GM18511 (cell line): ENCODE data around the gene ALK.

Experiments
- ATAC-seq: cut with Tn5 transposase; IDR thresholded peaks from one replicate; pipeline ENCODE4 v1.9.1; 2021; ENCODE audit warnings: mild to moderate bottlenecking, moderate library complexity; ENCODE audit not compliant: unreplicated experiment

Gene ALK

GRCh38 chr2:29469516-29469915 lies 451.9 kb downstream of the ALK start:
- no peak for ATAC-seq

GRCh38 chr2:29463181-29463900 lies 458.0 kb downstream of the ALK start:
- no peak for ATAC-seq

- no peak for ATAC-seq
Observed at GRCh38 chr2:29462293-29462692, 459.1 kb downstream of the ALK start.

- no peak for ATAC-seq
Observed at GRCh38 chr2:29460190-29460589, 461.2 kb downstream of the ALK start.

GRCh38 chr2:29459445-29460179 lies 461.8 kb downstream of the ALK start:
- no peak for ATAC-seq

- ATAC-seq, result no peak
Observed at GRCh38 chr2:29456429-29456828, 465.0 kb downstream of the ALK start.

- no peak for ATAC-seq
Observed at GRCh38 chr2:29455200-29455860, 466.1 kb downstream of the ALK start.

- no peak for ATAC-seq
Observed at GRCh38 chr2:29452036-29452435, 469.4 kb downstream of the ALK start.

- no peak for ATAC-seq
Observed at GRCh38 chr2:29450596-29451222, 470.7 kb downstream of the ALK start.

- no peak for ATAC-seq
Observed at GRCh38 chr2:29449499-29449898, 471.9 kb downstream of the ALK start.

- no peak for ATAC-seq
Observed at GRCh38 chr2:29448096-29448688, 473.2 kb downstream of the ALK start.

- no peak for ATAC-seq
Observed at GRCh38 chr2:29447513-29447912, 473.9 kb downstream of the ALK start.

GRCh38 chr2:29446847-29447246 lies 474.5 kb downstream of the ALK start:
- ATAC-seq, result no peak

GRCh38 chr2:29444150-29444549 lies 477.2 kb downstream of the ALK start:
- ATAC-seq, result no peak

GRCh38 chr2:29443627-29444026 lies 477.8 kb downstream of the ALK start:
- no peak for ATAC-seq

GRCh38 chr2:29443151-29443550 lies 478.2 kb downstream of the ALK start:
- ATAC-seq, result no peak

GRCh38 chr2:29440921-29441623 lies 480.3 kb downstream of the ALK start:
- ATAC-seq, result no peak

GRCh38 chr2:29433920-29434319 lies 487.5 kb downstream of the ALK start:
- no peak for ATAC-seq

- ATAC-seq, result no peak
Observed at GRCh38 chr2:29433128-29433527, 488.3 kb downstream of the ALK start.

GRCh38 chr2:29431485-29431884 lies 489.9 kb downstream of the ALK start:
- ATAC-seq, result no peak
